Fibroblast of skin of scalp (primary cell): Measurements from ENCODE around the gene IRAK2.

Source experiments
- DNase-seq: peaks from one replicate; pipeline ENCODE4 v3.0.0-alpha.2; 2013

Gene IRAK2

DNA sequence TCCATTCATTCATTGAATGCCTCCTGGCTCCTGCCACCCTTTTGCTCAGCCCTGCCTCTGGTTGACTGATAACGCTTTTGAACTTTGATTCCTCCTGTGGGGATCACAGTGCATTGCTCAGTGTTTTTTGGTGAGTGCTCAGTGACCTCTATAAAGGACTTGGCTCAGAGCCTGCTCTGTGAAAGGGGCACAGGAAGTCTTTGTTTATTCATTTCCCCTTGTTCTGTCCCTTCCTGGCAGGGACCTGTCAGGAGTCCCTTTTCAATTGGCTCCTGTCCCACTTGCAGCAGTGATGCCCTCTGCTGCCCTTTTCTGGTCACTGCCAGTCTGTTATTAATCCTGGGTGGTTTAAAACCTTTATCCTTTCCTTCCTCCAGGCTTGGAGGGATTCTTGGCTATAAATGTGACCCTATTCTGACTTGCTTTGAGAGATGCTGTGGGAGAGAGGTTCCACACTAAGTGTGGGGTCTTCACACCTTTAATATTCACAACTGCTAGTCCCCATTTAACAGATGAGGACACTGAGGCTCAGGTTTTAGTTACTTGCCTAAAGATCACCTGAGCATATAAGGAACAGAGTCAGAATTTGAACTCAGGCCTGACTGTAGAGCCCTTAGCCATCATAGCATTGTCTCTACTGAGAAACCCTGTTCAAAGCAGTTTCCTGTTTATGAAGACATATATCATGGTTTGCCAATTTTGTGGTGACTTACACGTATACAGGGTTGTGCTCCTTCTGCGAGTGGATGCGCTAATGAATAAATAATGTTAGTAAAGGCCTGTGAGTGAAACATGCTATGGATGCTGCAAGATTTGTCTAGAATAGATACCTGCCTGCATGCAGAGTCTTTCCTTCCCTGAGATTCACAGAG is 60.3 kb downstream of the IRAK2 start:
- peak; percentile 75 for DNase-seq

GRCh38 chr3:10226293-10226692 is 61.6 kb downstream of the IRAK2 start:
- DNase-seq: no peak

DNA sequence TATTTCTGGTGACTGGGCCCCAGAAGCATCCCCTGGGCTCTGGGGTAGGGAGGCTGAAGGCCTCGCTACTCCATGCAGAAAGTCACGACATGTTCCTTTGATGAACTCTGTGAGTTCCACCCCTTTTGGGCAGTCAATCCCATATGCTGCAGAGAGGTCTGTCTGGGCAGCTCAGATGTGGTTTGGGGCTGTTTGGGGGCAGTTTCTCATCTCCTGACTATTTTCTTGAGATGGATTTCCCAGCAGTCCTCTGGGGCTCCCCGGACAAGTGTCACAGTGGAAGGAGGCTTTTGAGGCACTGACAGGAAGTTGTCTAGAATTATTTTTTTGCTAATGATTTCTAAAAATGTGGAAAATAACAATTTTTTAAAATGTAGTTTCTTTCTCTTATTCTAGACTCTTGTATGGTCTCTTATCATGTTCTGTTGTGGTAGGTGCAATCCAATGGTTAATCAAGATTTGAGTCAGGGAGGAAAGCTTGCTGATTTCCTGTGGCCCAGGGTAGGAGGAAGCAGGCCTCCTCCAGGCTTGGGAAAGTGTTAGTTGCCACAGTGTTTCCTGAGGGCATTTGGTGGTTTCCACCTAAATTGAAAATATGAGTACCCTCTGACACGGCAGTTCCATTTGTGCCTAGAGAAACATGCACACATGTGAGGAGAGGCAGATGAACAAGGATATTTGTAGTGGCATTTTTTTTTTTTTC is 63.7 kb downstream of the IRAK2 start:
- no peak for DNase-seq

GRCh38 chr3:10229576-10229975 is 64.9 kb downstream of the IRAK2 start:
- no peak for DNase-seq

GRCh38 chr3:10232137-10232536 is 67.4 kb downstream of the IRAK2 start:
- no peak for DNase-seq

DNA sequence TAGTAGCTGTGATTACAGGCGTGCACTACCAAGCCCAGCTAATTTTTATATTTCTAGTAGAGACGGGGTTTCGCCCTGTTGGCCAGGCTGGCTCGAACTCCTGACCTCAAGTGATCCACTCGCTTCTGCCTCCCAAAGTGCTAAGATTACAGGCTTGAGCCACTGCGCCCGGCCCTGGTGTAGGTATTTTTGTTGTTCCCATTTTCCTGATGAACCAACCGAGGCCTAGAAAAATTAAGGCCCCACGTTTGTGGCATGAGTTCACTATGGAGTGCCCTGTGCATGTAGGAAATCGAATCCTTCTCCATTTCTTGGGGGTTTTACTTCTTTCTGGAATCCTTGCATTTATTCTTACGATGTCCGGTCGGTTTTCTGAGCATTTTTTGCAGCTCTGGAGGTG is 69.3 kb downstream of the IRAK2 start:
- no peak for DNase-seq

DNA sequence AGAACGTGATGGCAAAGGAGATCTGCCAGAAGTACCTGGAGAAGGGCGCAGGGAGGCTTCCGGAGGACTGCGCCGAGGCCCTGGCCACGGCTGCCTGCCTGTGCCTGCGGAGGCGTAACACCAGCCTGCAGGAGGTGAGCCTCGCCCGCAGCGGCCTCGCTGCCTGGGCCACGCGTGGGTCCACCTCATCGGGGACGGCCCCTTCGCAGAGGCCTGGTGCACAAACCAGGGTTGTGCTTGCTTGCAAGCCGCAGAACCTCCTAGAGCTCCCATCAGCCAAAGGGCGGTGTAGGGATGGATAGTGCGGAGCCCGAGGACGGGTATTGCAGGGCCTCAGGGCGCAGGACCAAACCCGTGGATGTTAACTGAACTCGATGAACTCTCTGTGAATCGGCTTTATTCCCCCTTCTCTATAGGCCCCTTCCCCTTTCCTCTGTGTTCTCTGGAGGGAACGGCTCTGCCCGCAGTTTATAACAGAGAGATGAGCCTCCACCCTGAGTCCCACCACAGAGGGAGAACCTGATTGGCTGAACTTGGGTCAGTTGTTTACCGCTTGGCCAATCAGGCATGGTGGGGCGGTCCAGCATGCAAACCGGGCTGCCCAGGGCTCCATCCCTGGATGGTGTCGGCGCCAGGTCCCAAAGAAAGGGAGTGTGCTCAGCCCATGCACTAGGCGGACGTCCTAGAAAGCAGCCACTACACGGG is 70.0 kb downstream of the IRAK2 start:
- no peak for DNase-seq

GRCh38 chr3:10235551-10235950 is 70.8 kb downstream of the IRAK2 start:
- DNase-seq: no peak

GRCh38 chr3:10238345-10239183 is 73.8 kb downstream of the IRAK2 start:
- DNase-seq: no peak

- no peak for DNase-seq
Observed at GRCh38 chr3:10240799-10241198, 76.1 kb downstream of the IRAK2 start.

- peak; percentile 86 for DNase-seq
Observed at GRCh38 chr3:10242182-10243065, 77.7 kb downstream of the IRAK2 start.

- peak; percentile 69 for DNase-seq
Observed at GRCh38 chr3:10244009-10244408, 79.3 kb downstream of the IRAK2 start.

DNA sequence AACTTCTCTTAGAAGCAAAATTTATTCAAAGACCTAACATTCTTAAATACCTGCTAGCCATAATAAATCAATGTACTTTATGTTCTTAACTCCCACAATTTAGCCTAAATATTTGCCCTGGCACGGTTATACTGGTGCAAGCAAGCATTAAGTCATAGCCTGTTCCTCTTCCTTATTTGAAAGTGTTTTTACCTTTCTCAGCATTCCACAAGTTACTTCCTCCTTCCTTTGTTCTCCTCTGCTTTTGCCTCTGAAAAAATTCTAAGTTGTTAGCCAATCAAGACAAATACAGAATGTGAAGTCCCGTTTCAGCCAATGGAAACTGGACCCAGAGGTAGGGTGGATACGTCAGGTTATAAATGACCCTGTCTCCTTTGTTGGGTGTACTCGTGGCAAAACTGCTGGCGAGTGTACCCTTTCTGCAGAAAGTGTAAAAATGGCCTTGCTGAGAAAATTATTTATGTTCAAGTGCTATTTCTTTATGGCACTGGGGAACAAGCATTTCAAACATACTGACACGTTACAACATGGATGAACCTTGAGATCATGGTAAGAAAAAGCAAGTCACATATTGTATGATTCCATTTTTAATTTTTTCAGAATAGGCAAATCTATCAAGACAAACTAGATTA is 80.5 kb downstream of the IRAK2 start:
- DNase-seq: no peak

- DNase-seq: no peak
Observed at GRCh38 chr3:10247679-10248183, 83.0 kb downstream of the IRAK2 start.

- peak; percentile 97 for DNase-seq
Observed at GRCh38 chr3:10248184-10248983, 83.7 kb downstream of the IRAK2 start, which contains the start of gene TATDN2. Gene TATDN2, plus strand, starts transcription at chr3:10248459. Its CDS starts 742 bp downstream, at chr3:10249201.

GRCh38 chr3:10248984-10249748 is 84.4 kb downstream of the IRAK2 start:
- no peak for DNase-seq

DNA sequence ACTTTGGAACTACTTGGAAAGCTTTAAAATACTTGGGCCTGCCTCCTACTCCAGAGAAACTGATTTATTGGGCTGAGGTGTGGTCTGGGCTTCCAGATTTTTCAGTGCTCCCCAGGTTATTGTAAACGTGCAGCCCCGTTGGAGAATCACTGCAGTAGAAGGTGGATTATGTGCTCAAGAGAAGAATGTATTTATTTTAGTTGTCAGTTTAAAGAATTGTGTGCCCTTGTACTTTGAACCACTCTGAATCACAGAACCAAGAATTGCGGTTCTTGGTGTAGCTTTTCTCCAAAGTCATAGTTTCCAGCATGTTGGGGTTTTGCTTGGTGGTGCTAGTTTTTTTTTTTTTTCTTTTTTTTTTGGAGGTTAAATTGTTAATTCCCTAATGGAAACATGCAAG is 85.1 kb downstream of the IRAK2 start:
- no peak for DNase-seq

- no peak for DNase-seq
Observed at GRCh38 chr3:10251006-10251405, 86.3 kb downstream of the IRAK2 start.

- DNase-seq: no peak
Observed at GRCh38 chr3:10253731-10254130, 89.0 kb downstream of the IRAK2 start.
